Measurements from ENCODE around the gene ERF. TPM values are rescaled to one million over a fixed set of nuclear protein-coding genes. Genes with fewer than 3 reads are reported as not detected.
A peak's percentile ranks its signal among the peaks of the same experiment; 100 is the strongest.

Gene ERF
- total RNA-seq, 1 donor from 2014 or later: 48.1 TPM

DNA sequence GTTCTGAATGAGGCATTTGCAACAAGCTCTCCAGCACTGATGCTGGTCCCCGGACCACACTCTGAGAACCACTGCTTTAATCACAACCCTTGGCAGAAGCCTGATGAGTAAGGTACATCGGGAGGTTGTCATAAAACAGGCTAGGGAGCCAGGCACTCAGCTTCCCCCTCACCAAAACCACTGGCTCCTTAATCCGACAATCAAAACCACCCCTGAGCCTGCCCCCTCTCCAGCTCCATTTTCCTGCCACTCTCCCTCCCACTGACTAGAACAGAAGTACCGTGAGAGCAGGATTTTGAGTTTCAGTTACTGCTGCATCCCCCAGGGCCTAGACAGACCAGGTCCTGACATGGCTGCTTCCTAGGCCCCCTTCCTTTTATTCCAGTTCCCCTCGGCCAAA is 19.7 kb downstream of the ERF start:
- CTCF ChIA-PET: no interaction called here
- ATAC-seq (ENCODE audit: low read depth) (no peak), DNase-seq (no peak)
- Mint-ChIP-seq H3K4me1 (peaks cover 12% of the 10 kb centered on the region), H3K4me3 (no peak overlapping the region), H3K27me3 (no peaks in the 10 kb centered on the region), H3K9me3 (no peaks in the 10 kb centered on the region), H3K36me3 (ENCODE audit: low read depth) (peaks cover 80% of the 10 kb centered on the region), H3K27ac (no peak overlapping the region)
- TF ChIP-seq, protein P1, sequence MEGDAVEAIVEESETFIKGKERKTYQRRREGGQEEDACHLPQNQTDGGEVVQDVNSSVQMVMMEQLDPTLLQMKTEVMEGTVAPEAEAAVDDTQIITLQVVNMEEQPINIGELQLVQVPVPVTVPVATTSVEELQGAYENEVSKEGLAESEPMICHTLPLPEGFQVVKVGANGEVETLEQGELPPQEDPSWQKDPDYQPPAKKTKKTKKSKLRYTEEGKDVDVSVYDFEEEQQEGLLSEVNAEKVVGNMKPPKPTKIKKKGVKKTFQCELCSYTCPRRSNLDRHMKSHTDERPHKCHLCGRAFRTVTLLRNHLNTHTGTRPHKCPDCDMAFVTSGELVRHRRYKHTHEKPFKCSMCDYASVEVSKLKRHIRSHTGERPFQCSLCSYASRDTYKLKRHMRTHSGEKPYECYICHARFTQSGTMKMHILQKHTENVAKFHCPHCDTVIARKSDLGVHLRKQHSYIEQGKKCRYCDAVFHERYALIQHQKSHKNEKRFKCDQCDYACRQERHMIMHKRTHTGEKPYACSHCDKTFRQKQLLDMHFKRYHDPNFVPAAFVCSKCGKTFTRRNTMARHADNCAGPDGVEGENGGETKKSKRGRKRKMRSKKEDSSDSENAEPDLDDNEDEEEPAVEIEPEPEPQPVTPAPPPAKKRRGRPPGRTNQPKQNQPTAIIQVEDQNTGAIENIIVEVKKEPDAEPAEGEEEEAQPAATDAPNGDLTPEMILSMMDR (IDR thresholded peaks at IDR 0.05): no peak
- intact Hi-C loops (cut with micrococcal nuclease): no loop called here
- POLR2A ChIA-PET: interaction anchor here (0.8 kb wide), 1 partner anchor 18 kb away, joined by 3 read pairs; the partner anchor contains the start of gene DEDD2

DNA sequence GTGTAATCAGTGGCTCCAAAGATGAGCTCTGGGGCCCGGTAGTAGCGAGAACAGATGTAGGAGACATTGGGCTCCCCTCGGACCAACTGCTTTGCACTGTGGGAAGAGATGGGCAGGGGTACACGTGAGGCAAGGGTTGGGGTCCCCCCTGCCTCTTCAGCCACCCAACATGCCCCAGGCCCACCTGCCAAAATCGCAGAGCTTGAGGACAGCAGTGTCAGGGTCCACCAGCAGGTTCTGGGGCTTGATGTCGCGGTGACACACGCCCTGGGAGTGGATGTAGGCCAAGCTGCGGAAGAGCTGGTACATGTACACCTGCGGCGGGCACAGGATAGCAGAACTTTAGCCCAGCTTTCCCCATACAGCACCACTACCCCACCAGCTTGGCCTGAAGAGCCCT is 20.6 kb downstream of the ERF start:
- ATAC-seq (ENCODE audit: low read depth) (no peak), DNase-seq (no peak)
- Mint-ChIP-seq H3K4me1 (peaks cover 4% of the 10 kb centered on the region), H3K27ac (no peak overlapping the region), H3K4me3 (no peak overlapping the region), H3K9me3 (no peaks in the 10 kb centered on the region), H3K27me3 (no peaks in the 10 kb centered on the region), H3K36me3 (ENCODE audit: low read depth) (peaks cover 79% of the 10 kb centered on the region)
- ChIA-PET POLR2A (interaction anchor here (1.9 kb wide), 1 partner anchor 8 kb away, joined by 7 read pairs; the partner anchor contains the start of gene GSK3A), CTCF (no interaction called here)
- intact Hi-C loops (cut with micrococcal nuclease): no loop called here
- TF ChIP-seq, protein P1 (IDR thresholded peaks at IDR 0.05): no peak

DNA sequence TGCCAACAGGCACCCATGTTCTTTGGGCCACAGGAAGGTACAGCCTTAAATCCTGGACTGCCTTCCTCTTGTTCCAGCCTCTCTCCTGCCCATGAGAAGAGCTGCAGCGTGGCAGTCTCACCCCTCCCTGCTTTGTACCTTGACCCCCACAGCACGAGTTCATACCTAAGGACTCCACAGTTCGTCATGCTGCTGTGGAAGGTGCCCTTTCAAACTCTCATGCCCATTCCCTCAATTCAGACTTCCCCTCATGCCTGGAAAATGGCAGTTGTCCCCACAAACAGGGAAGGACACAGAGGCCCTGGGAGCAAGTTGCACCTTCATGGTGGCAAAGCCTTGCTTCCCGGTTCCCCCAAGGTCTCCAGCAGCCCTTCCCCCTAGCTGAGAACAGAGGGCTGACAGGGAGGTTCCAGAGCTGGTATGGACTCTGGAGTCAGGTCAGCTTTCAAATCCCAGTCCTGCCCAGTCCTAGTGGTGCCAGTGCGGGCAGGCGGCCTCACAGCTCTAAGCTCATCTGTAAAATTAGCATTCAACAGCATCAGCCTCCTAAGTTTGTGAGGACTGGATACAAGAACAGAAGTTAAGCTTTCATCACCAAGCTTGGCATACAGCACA is 21.1 kb downstream of the ERF start:
- ATAC-seq (ENCODE audit: low read depth) (no peak), DNase-seq (no peak)
- ChIA-PET CTCF (no interaction called here), POLR2A (interaction anchor here (1.9 kb wide), 1 partner anchor 9 kb away, joined by 7 read pairs; the partner anchor contains the start of gene GSK3A)
- peak overlapping the region; percentile 59 for H3K27ac Mint-ChIP-seq
- no peaks in the 10 kb centered on the region for H3K27me3 Mint-ChIP-seq
- no peaks in the 10 kb centered on the region for H3K9me3 Mint-ChIP-seq
- H3K4me3 Mint-ChIP-seq: no peak overlapping the region
- H3K36me3 Mint-ChIP-seq (ENCODE audit: low read depth): peaks cover 80% of the 10 kb centered on the region
- TF ChIP-seq, protein P1 (IDR thresholded peaks at IDR 0.05): no peak
- H3K4me1 Mint-ChIP-seq: no peaks in the 10 kb centered on the region
- intact Hi-C loops (cut with micrococcal nuclease): no loop called here

DNA sequence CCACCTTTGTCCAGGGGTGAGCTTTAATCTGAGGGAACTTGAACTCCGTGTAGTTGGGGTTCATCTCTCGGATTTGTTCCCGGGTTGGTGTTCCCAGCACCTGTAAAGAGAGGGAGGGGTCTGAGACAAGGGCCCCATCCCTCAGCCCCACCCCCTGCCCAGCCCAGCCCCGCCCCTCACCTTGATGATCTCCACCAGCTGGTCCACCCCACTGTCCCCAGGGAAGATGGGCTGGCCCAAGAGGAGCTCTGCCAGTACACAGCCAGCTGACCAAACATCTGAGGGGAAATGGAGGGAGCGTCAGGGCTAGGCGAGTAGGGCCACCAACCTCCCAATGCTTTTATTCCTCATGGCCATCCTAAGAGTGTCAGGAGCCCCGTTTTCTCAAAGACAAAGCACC is 21.8 kb downstream of the ERF start:
- Mint-ChIP-seq H3K27ac (no peak overlapping the region), H3K36me3 (ENCODE audit: low read depth) (peaks cover 86% of the 10 kb centered on the region), H3K4me1 (no peaks in the 10 kb centered on the region), H3K4me3 (no peak overlapping the region), H3K9me3 (no peaks in the 10 kb centered on the region), H3K27me3 (no peaks in the 10 kb centered on the region)
- ATAC-seq (ENCODE audit: low read depth): no peak
- TF ChIP-seq, protein P1 (IDR thresholded peaks at IDR 0.05): no peak
- no peak for DNase-seq
- POLR2A ChIA-PET: interaction anchor here (0.6 to 1.9 kb wide), 2 partner anchors 9 to 12 kb away, joined by 4 to 7 read pairs; partner anchors contain the start of gene GSK3A
- CTCF ChIA-PET: interaction anchor here (0.6 kb wide), 1 partner anchor 11 kb away, joined by 3 read pairs; no protein-coding TSS in a partner anchor
- intact Hi-C loops (cut with micrococcal nuclease): no loop called here

DNA sequence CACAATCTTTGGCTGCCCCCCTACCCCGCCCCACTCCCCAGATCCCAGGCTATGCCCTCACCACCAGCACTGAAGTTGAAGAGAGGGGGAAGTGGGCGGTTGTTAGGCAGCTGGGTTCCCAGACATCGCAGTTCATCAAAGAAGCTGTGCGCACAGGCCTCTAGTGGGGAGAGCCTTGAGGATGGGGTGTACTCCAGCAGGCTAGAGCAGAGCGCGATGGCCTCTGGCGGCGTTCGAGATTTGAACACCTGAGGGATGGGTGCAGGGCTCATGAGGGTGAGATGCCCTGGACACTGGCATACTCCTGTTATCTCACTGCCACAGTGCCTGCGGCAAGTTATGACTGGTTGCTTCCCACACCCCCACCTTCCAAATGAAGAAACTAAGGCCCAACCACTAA is 22.5 kb downstream of the ERF start:
- ChIA-PET CTCF (interaction anchor here (0.6 kb wide), 1 partner anchor 10 kb away, joined by 3 read pairs; no protein-coding TSS in a partner anchor), POLR2A (interaction anchor here (0.5 kb wide), 1 partner anchor 48 kb away, joined by 8 read pairs; no protein-coding TSS in a partner anchor)
- Mint-ChIP-seq H3K9me3 (no peaks in the 10 kb centered on the region), H3K27me3 (no peaks in the 10 kb centered on the region), H3K36me3 (ENCODE audit: low read depth) (peaks cover 91% of the 10 kb centered on the region), H3K4me1 (no peaks in the 10 kb centered on the region), H3K4me3 (no peak overlapping the region), H3K27ac (no peak overlapping the region)
- TF ChIP-seq, protein P1 (IDR thresholded peaks at IDR 0.05): no peak
- intact Hi-C loops (cut with micrococcal nuclease): no loop called here
- ATAC-seq (ENCODE audit: low read depth) (no peak), DNase-seq (no peak)

Measured in activated B cell treated with CpG ODN at 0.5 μM for 24 hours (primary cell).